ENCODE data around the gene EVI2B. TPM values are rescaled to one million over a fixed set of nuclear protein-coding genes. Genes with fewer than 3 reads are reported as not detected.
"Not testable (repeated sequence)": the region's sequence is repeated elsewhere in the genome, so short reads cannot be mapped to it uniquely, and the experiment has no call there.

Gene EVI2B
- total RNA-seq, 2 experiments from 2014 or later = 14.8 to 16.5 TPM

GRCh38 chr17:31320241-31320640 is 6.4 kb upstream of the EVI2B start:
- Mint-ChIP-seq H3K4me3 (peak overlapping the region; percentile 85), H3K36me3 (peaks cover 21% of the 10 kb centered on the region), H3K27ac (peak overlapping the region; percentile 91), H3K9me3 (peaks cover 2% of the 10 kb centered on the region), H3K27me3 (no peaks in the 10 kb centered on the region), H3K4me1 (peaks cover 33% of the 10 kb centered on the region)
- no peak for DNase-seq

DNA sequence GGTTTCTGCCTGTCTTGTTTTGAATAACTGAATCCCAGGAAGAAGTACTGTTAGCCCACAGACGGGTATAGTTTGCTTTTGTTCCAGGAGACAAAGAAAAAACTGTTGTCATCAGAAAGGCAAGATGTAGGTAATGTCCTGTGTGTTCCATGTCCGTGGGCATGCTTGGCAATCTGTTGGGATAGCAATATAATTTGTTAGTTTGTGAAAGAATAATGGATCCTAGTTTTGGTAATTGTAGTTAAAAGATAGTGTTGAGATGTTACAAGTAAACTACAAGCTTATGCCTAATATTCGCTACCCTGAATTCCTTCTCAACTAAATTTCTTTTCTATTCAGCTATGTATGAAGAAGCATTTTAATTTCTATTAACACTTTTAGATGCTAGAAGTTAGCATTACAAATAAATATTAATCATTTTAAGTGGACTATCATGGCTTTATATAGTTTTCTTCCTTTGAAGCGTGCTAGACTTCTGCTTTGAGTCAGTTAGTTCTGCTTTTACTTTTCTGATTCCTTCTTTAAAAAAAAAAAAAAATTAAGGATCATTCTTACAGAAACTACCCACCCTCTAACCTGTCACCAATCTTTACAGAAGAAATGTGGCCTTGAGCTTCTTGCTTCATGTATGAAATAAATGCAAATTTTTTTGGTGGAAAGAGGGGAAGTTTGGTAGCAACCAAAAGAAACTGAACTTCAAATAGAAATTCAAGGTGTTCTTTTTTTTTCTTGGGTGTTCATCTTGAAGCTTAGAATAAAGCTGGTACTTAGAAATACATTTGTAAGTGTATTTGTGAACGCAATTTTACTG is 5.2 kb upstream of the EVI2B start:
- Mint-ChIP-seq H3K36me3 (peaks cover 25% of the 10 kb centered on the region), H3K4me1 (peaks cover 39% of the 10 kb centered on the region), H3K9me3 (peaks cover 5% of the 10 kb centered on the region), H3K27ac (peak overlapping the region; percentile 91), H3K4me3 (peak overlapping the region; percentile 79), H3K27me3 (no peaks in the 10 kb centered on the region)
- DNase-seq = no peak

DNA sequence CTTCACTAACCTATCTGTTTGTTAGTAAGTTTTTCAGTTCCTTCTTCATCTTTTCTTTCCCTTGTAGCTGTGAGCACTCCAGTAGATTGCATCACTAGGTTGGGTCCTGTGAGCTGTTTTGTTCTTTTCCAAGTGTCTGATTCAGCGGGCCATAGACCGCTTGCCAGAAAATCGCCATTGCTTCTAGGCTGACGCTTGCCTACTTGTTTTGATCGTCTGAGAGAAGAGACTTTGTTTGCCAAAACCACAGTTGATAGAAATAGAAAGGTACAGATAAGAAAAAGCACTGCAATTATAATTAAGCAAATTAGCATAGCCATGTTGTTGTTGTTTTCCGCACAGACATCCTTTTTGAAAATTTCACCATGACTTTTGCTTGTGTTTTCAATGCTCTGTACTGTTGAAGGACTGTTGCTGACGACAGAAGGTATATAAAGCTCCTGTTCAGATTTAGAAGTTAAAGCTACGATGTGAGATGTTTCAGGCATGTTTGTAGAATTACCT is 4.5 kb upstream of the EVI2B start:
- H3K4me3 Mint-ChIP-seq = peak overlapping the region; percentile 79
- peak; percentile 36 for DNase-seq
- no peaks in the 10 kb centered on the region for H3K27me3 Mint-ChIP-seq
- H3K27ac Mint-ChIP-seq = peak overlapping the region; percentile 91
- peaks cover 5% of the 10 kb centered on the region for H3K9me3 Mint-ChIP-seq
- H3K36me3 Mint-ChIP-seq = peaks cover 26% of the 10 kb centered on the region
- H3K4me1 Mint-ChIP-seq = peaks cover 37% of the 10 kb centered on the region

DNA sequence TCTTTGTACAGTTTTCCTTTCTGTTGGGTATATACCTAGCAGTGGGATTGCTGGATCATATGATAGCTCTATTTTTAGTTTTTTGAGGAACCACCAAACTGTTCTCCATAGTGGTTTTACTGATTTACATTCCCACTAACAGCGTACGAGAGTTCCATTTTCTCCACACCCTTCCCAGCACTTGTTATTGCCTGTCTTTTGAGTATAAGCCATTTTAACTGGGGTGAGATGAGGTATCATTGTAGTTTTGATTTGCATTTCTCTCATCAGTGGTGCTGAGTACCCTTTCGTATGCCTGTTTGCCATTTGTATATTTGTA is 887 bp upstream of the EVI2B start:
- H3K27me3 Mint-ChIP-seq = no peaks in the 10 kb centered on the region
- peak overlapping the region; percentile 89 for H3K27ac Mint-ChIP-seq
- H3K4me3 Mint-ChIP-seq = peak overlapping the region; percentile 32
- peaks cover 3% of the 10 kb centered on the region for H3K9me3 Mint-ChIP-seq
- peaks cover 30% of the 10 kb centered on the region for H3K36me3 Mint-ChIP-seq
- H3K4me1 Mint-ChIP-seq = peaks cover 49% of the 10 kb centered on the region
- no peak for DNase-seq

GRCh38 chr17:31312223-31312622 is 1.6 kb downstream of the EVI2B start:
- H3K27ac Mint-ChIP-seq = peak overlapping the region; percentile 96
- peak; percentile 32 for DNase-seq
- H3K9me3 Mint-ChIP-seq, H3K27me3 Mint-ChIP-seq: not testable (repeated sequence)
- peak overlapping the region; percentile 81 for H3K4me3 Mint-ChIP-seq
- H3K36me3 Mint-ChIP-seq = peaks cover 20% of the 10 kb centered on the region
- H3K4me1 Mint-ChIP-seq = peaks cover 62% of the 10 kb centered on the region

GRCh38 chr17:31311526-31311925 is 2.3 kb downstream of the EVI2B start:
- peak overlapping the region; percentile 81 for H3K4me3 Mint-ChIP-seq
- H3K27ac Mint-ChIP-seq = peak overlapping the region; percentile 96
- H3K27me3 Mint-ChIP-seq = no peaks in the 10 kb centered on the region
- DNase-seq = no peak
- H3K4me1 Mint-ChIP-seq = peaks cover 64% of the 10 kb centered on the region
- H3K36me3 Mint-ChIP-seq = peaks cover 24% of the 10 kb centered on the region
- H3K9me3 Mint-ChIP-seq = peaks cover 3% of the 10 kb centered on the region

DNA sequence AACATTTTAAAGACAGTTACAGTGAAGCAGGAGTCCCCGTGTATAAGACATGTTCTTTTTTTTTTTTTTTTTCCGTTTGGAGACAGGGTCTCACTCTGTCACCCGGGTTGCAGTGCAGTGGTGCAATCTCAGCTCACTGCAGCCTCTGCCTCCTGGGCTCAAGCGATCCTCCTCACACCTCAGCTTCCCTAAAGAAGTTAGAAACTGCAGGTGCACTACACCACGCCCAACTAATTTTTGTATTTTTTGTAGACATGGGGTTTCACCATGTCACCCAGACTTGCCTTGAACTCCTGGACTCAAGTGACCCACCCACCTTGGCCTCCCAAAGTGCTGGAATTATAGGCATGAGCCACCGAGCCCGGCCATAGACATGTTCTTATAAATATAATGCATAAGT is 3.0 kb downstream of the EVI2B start:
- H3K27me3 Mint-ChIP-seq = no peaks in the 10 kb centered on the region
- H3K4me3 Mint-ChIP-seq = peak overlapping the region; percentile 81
- H3K27ac Mint-ChIP-seq = peak overlapping the region; percentile 96
- peaks cover 29% of the 10 kb centered on the region for H3K36me3 Mint-ChIP-seq
- peak; percentile 27 for DNase-seq
- H3K9me3 Mint-ChIP-seq = peaks cover 3% of the 10 kb centered on the region
- H3K4me1 Mint-ChIP-seq = peaks cover 64% of the 10 kb centered on the region

GRCh38 chr17:31310260-31310659 is 3.6 kb downstream of the EVI2B start:
- peaks cover 3% of the 10 kb centered on the region for H3K9me3 Mint-ChIP-seq
- H3K36me3 Mint-ChIP-seq = peaks cover 35% of the 10 kb centered on the region
- H3K4me3 Mint-ChIP-seq = peak overlapping the region; percentile 81
- no peaks in the 10 kb centered on the region for H3K27me3 Mint-ChIP-seq
- DNase-seq = peak; percentile 25
- H3K4me1 Mint-ChIP-seq = peaks cover 66% of the 10 kb centered on the region
- H3K27ac Mint-ChIP-seq = peak overlapping the region; percentile 90

GRCh38 chr17:31309556-31309955 is 4.3 kb downstream of the EVI2B start:
- peak overlapping the region; percentile 81 for H3K4me3 Mint-ChIP-seq
- peaks cover 5% of the 10 kb centered on the region for H3K9me3 Mint-ChIP-seq
- peaks cover 40% of the 10 kb centered on the region for H3K36me3 Mint-ChIP-seq
- no peaks in the 10 kb centered on the region for H3K27me3 Mint-ChIP-seq
- H3K4me1 Mint-ChIP-seq = peaks cover 71% of the 10 kb centered on the region
- peak overlapping the region; percentile 90 for H3K27ac Mint-ChIP-seq
- no peak for DNase-seq

- H3K27ac Mint-ChIP-seq = peak overlapping the region; percentile 90
- peaks cover 71% of the 10 kb centered on the region for H3K4me1 Mint-ChIP-seq
- no peak for DNase-seq
- peaks cover 47% of the 10 kb centered on the region for H3K36me3 Mint-ChIP-seq
- H3K9me3 Mint-ChIP-seq = peaks cover 8% of the 10 kb centered on the region
- no peaks in the 10 kb centered on the region for H3K27me3 Mint-ChIP-seq
- H3K4me3 Mint-ChIP-seq = peak overlapping the region; percentile 81
Observed at GRCh38 chr17:31308372-31309334, 5.2 kb downstream of the EVI2B start.

- no peak for DNase-seq
- peaks cover 12% of the 10 kb centered on the region for H3K9me3 Mint-ChIP-seq
- H3K36me3 Mint-ChIP-seq = peaks cover 54% of the 10 kb centered on the region
- no peaks in the 10 kb centered on the region for H3K27me3 Mint-ChIP-seq
- peak overlapping the region; percentile 90 for H3K27ac Mint-ChIP-seq
- H3K4me3 Mint-ChIP-seq = peak overlapping the region; percentile 81
- H3K4me1 Mint-ChIP-seq = peaks cover 74% of the 10 kb centered on the region
Observed at GRCh38 chr17:31307640-31308039, 6.2 kb downstream of the EVI2B start.

DNA sequence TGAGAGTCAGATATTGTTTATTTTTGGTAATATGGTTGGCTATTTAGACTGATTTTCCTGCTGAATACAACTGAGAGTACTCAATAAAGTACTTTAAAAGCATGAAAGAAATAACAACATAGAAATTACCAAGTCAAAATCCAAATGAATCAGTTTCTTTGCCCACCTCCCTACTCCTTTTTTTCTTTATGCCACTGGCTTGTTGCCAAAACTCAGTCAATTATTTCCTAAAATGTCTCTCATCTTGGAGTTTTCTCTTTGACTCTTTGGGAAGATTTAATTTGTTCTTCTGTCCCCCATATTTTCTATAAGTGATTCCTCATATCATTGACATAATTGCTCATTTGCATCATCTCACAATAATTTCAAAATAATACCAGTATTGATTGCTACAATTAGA is 14.2 kb downstream of the EVI2B start:
- no peak for DNase-seq
- H3K36me3 Mint-ChIP-seq = peaks cover 24% of the 10 kb centered on the region
- no peaks in the 10 kb centered on the region for H3K27me3 Mint-ChIP-seq
- H3K4me1 Mint-ChIP-seq = peaks cover 27% of the 10 kb centered on the region
- H3K4me3 Mint-ChIP-seq = no peak overlapping the region
- H3K9me3 Mint-ChIP-seq = peaks cover 9% of the 10 kb centered on the region
- no peak overlapping the region for H3K27ac Mint-ChIP-seq

GRCh38 chr17:31297090-31297489 is 16.8 kb downstream of the EVI2B start, which contains the start of gene OMG:
Gene OMG, minus strand, starts transcription at chr17:31297239. Its CDS starts 908 bp downstream, at chr17:31296331.
- Mint-ChIP-seq H3K4me3 (no peak within 1 kb of the TSS), H3K9me3 (no peaks in the 10 kb centered on the region), H3K27me3 (no peaks in the 10 kb centered on the region), H3K36me3 (peaks cover 8% of the 10 kb centered on the region), H3K4me1 (peaks cover 16% of the 10 kb centered on the region), H3K27ac (no peak within 1 kb of the TSS)
- no peak for DNase-seq

GRCh38 chr17:31296142-31296541 is 17.7 kb downstream of the EVI2B start:
- Mint-ChIP-seq H3K27ac (no peak overlapping the region), H3K27me3 (no peaks in the 10 kb centered on the region), H3K36me3 (peaks cover 12% of the 10 kb centered on the region), H3K9me3 (no peaks in the 10 kb centered on the region), H3K4me3 (no peak overlapping the region), H3K4me1 (peaks cover 12% of the 10 kb centered on the region)
- no peak for DNase-seq

DNA sequence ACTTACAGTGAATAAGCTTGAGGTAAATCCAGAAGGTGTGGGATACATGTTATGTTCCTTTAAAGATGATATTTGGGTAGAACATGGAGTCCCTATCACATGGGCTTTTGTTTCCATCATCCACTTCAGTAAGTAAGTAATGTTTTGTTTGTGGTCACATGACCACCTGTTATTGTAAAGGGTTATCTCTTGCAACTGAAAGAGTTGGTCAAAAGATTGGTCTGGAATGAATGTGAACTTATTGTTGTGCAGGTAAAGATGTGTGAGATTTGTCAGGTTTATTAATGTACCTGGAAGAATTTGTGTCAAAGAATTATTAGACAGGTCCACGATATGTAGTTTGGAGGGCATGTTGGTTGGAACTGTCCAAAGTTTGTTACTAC is 18.4 kb downstream of the EVI2B start:
- peaks cover 11% of the 10 kb centered on the region for H3K36me3 Mint-ChIP-seq
- H3K27ac Mint-ChIP-seq = no peak overlapping the region
- H3K9me3 Mint-ChIP-seq = no peaks in the 10 kb centered on the region
- H3K27me3 Mint-ChIP-seq = no peaks in the 10 kb centered on the region
- peaks cover 8% of the 10 kb centered on the region for H3K4me1 Mint-ChIP-seq
- no peak overlapping the region for H3K4me3 Mint-ChIP-seq
- DNase-seq = no peak

Data from activated naive CD8-positive, alpha-beta T cell treated with anti-CD3 and anti-CD28 coated beads for 36 hours (primary cell).